NCI-H2196 treated with DMSO at 0.1 percent for 48 hours (cell line): Measurements from ENCODE around the gene ATG13.

Source experiments
- DNase-seq: peaks from one replicate; lab custom pipeline; 2025; ENCODE audit not compliant: unreplicated experiment; lab: John Stamatoyannopoulos, UW

ATG13 gene

GRCh38 chr11:46604796-46605195 lies 12.6 kb upstream of the ATG13 start:
- DNase-seq = no peak

- DNase-seq = no peak
Measured at GRCh38 chr11:46607516-46607915, 9.8 kb upstream of the ATG13 start.

GRCh38 chr11:46609386-46609785 lies 8.0 kb upstream of the ATG13 start:
- DNase-seq = no peak

- DNase-seq = no peak
Measured at GRCh38 chr11:46611526-46612304, 5.6 kb upstream of the ATG13 start.

GRCh38 chr11:46612326-46612725 lies 5.0 kb upstream of the ATG13 start:
- no peak for DNase-seq

- no peak for DNase-seq
Measured at GRCh38 chr11:46615756-46616155, 1.6 kb upstream of the ATG13 start.

- no peak for DNase-seq
Measured at GRCh38 chr11:46616551-46617133, 711 bp upstream of the ATG13 start.

- no peak for DNase-seq
Measured at GRCh38 chr11:46617972-46618314, 590 bp downstream of the ATG13 start.

- DNase-seq = no peak
Measured at GRCh38 chr11:46618837-46619236, 1.5 kb downstream of the ATG13 start.

GRCh38 chr11:46625406-46625805 lies 8.1 kb downstream of the ATG13 start:
- DNase-seq = no peak

- no peak for DNase-seq
Measured at GRCh38 chr11:46628961-46629360, 11.6 kb downstream of the ATG13 start.

GRCh38 chr11:46630237-46630636 lies 12.9 kb downstream of the ATG13 start:
- no peak for DNase-seq

GRCh38 chr11:46631676-46632075 lies 14.3 kb downstream of the ATG13 start:
- no peak for DNase-seq

- no peak for DNase-seq
Measured at GRCh38 chr11:46632502-46632901, 15.1 kb downstream of the ATG13 start.

- no peak for DNase-seq
Measured at GRCh38 chr11:46633291-46634217, 16.2 kb downstream of the ATG13 start.

GRCh38 chr11:46635557-46636139 lies 18.3 kb downstream of the ATG13 start:
- no peak for DNase-seq

GRCh38 chr11:46637546-46637945 lies 20.2 kb downstream of the ATG13 start:
- no peak for DNase-seq

- DNase-seq = no peak
Measured at GRCh38 chr11:46639197-46639839, 22.0 kb downstream of the ATG13 start.

- no peak for DNase-seq
Measured at GRCh38 chr11:46640036-46640788, 22.9 kb downstream of the ATG13 start.

- DNase-seq = no peak
Measured at GRCh38 chr11:46641639-46642038, 24.3 kb downstream of the ATG13 start.
